Activated CD4-positive, alpha-beta T cell treated with anti-CD3 and anti-CD28 coated beads, Interleukin-2, amount 50 U/mL, for 16 hours (primary cell): Measurements from ENCODE around the gene POLR3C.
"Not testable (repeated sequence)": the region's sequence is repeated elsewhere in the genome, so short reads cannot be mapped to it uniquely, and the experiment has no call there.

ENCODE experiments used
- DNase-seq: peaks from one replicate; pipeline ENCODE4 v3.0.0-alpha.2; 2020

Gene POLR3C

GRCh38 chr1:145822779-145823331, 1.1 kb upstream of the POLR3C start:
- not testable (repeated sequence) for DNase-seq

DNA sequence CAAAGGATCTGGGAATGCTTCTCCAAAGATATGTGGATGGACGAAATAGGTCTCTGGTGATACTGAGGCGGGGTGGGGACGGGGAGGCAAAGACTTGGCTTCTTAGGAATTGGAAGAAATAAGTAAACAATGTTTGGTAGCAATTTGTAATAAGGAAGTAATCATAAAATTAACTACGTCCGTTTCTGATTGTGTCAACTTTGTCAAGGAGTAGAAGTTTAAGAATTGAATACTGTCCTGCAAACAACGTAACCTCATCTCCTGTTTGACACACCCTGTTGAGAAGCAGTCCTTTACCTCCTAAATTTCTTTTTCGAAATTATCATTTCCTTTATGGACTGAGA, 471 bp downstream of the POLR3C start:
- DNase-seq, result no peak

GRCh38 chr1:145826030-145826429, 2.0 kb downstream of the POLR3C start:
- no peak for DNase-seq

GRCh38 chr1:145827966-145828365, 4.0 kb downstream of the POLR3C start:
- DNase-seq, result no peak

GRCh38 chr1:145828367-145829026, 4.5 kb downstream of the POLR3C start:
- DNase-seq, result peak; percentile 21

- DNase-seq, result not testable (repeated sequence)
These were observed 6.8 kb downstream of the POLR3C start for GRCh38 chr1:145830810-145831209.

DNA sequence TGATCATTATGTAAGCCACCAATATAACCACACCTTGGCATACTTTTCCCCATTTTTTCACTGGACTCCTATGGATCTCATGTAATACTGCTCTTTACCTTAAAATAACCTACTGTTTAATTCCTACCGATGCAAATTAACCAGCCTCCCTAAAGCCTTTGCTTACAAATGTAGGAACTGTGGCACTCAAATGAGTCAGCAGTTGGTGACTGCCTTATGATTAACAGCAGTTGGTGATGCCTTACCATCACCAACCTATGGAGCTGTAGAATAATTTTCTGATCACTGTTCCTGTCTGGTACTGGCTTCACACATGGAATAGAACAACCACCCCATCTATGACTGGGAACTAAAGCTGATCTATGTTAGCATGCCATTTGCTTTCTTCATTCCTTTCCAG, 13.7 kb downstream of the POLR3C start:
- no peak for DNase-seq

DNA sequence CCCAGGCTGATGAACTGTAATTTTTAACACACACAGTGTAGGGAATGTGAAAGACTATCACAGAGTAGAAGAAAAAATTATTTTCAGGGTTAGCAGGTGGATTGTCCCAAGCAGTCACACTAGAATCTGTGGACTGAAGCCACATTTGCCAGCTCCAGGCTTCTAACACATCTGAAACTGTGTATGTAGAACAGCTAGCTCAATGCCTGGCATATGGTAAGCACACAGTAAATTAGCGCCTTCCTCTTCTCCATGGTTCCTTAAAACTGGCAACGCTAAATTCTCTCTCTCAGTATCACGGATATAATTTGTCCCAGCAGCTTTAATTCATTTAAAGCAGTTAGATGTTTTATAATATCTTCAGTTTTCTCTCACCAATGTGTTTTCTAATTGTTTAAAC, 19.0 kb downstream of the POLR3C start:
- DNase-seq, result no peak

GRCh38 chr1:145845144-145845513, 21.1 kb downstream of the POLR3C start:
- DNase-seq, result no peak

GRCh38 chr1:145845514-145846161, 21.6 kb downstream of the POLR3C start, which contains the start of gene NUDT17:
NUDT17 (plus strand) TSS chr1:145845630; CDS start chr1:145845641, 11 bp downstream.
- DNase-seq, result peak; percentile 77

DNA sequence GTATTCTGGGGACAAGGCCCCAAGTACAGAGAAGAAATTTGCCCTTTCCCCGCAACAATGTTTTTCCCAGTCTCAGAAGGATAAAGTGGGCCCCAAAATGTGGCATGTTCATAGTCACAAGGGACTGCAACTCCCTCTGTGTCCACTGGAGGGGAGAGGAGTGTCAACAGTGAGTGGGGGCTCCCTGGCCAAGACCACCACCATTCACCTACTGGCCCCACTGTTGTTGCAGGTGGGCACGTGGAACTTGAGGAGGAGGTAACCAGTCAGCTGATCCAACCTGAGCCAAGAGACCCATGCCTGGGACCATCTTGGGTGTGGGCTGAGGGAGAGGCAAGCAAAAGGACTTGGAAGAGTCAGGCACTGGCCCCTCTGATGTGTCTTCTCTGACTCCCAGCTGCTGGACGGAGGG, 22.2 kb downstream of the POLR3C start:
- peak; percentile 39 for DNase-seq

DNA sequence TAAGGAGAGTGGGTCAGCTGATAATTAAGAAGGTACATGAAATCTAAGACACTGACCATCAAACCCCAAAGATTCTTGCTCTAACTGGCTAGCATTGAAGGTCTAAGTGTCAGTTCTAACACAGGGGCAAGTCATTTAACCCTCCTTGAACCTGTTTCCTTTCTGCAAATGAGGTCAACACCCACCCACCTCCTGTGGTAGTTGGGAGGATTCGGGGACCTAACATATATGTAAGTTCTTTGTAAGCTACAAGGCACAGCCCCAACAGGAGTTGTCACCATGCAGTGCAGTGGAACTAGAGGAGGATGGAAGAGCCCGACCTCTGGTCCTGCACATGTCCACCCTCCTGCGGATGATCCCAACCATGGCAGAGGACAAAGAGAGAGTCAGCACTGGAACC, 23.8 kb downstream of the POLR3C start:
- no peak for DNase-seq

- DNase-seq, result no peak
These were observed 25.6 kb downstream of the POLR3C start for GRCh38 chr1:145849356-145850160.

- no peak for DNase-seq
These were observed 31.5 kb downstream of the POLR3C start for GRCh38 chr1:145855426-145855948.

- no peak for DNase-seq
These were observed 33.2 kb downstream of the POLR3C start for GRCh38 chr1:145857170-145857569.

- peak; percentile 54 for DNase-seq
These were observed 34.4 kb downstream of the POLR3C start for GRCh38 chr1:145858238-145858900.

DNA sequence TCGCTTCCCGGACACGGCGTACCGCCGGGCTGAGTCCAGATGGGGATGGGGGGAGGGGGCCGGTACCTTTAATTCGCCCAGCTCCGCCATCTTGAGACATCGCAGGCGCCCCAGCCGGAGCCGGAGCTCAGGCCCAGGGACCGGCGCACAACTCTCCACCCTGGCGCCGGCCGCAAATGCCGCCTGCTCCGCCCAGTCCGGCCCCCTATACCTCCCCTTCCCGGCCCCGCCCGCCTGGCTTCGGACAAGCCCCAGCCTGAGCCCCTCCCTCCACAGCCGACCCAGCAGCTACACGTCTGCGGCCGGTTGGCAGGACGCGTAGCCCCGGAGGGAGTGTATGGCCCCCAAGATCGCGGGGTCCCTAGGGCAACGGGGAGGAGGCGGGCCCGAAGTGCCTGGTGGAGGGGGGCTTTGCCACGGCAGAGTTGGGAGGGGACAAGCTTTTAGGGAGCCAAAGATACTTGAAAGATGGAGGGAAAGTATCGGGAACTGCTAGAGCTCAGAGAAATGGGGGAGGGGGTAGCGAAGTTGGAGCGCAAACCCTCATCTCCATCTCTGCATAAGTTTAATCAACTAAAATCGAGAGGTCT, 35.0 kb downstream of the POLR3C start, which contains the start of gene PIAS3:
Gene PIAS3, minus strand, starts transcription at position 181 of the 590 bp plus-strand sequence. Its CDS starts 91 bp downstream, at position 90.
- DNase-seq, result peak; percentile 93

GRCh38 chr1:145859491-145860023, 35.6 kb downstream of the POLR3C start:
- DNase-seq, result peak; percentile 75

GRCh38 chr1:145863282-145864018, 39.5 kb downstream of the POLR3C start:
- DNase-seq, result no peak

DNA sequence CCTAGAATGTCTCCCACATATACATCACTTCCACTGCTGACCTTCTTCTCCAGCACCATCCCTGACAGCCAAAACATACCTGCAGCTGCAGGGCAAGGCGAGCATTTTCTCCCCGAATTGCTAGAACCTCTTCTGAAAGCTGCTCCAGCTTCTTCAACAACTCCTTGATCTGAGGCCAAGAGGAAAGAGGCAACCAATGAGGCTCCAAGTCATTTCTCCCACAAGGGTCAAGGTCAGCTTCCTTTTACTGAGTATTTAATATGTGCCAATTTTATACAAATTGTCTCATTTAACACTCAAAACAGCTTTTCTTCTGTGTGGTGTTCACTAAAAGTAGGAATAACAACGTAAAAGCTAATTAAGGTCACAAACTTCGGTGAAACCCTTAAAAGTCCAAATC, 44.2 kb downstream of the POLR3C start:
- no peak for DNase-seq
